ENCODE results near the gene KPNB1.

KPNB1 gene

GRCh38 chr17:47714773-47715396, 65.2 kb downstream of the KPNB1 start:
- DNase-seq: no peak

GRCh38 chr17:47715669-47716325, 66.1 kb downstream of the KPNB1 start:
- no peak for DNase-seq

- DNase-seq: no peak
These were observed 66.7 kb downstream of the KPNB1 start for GRCh38 chr17:47716375-47716774.

GRCh38 chr17:47717261-47717697, 67.6 kb downstream of the KPNB1 start:
- DNase-seq: peak; percentile 11

- no peak for DNase-seq
These were observed 68.4 kb downstream of the KPNB1 start for GRCh38 chr17:47717979-47718621.

DNA sequence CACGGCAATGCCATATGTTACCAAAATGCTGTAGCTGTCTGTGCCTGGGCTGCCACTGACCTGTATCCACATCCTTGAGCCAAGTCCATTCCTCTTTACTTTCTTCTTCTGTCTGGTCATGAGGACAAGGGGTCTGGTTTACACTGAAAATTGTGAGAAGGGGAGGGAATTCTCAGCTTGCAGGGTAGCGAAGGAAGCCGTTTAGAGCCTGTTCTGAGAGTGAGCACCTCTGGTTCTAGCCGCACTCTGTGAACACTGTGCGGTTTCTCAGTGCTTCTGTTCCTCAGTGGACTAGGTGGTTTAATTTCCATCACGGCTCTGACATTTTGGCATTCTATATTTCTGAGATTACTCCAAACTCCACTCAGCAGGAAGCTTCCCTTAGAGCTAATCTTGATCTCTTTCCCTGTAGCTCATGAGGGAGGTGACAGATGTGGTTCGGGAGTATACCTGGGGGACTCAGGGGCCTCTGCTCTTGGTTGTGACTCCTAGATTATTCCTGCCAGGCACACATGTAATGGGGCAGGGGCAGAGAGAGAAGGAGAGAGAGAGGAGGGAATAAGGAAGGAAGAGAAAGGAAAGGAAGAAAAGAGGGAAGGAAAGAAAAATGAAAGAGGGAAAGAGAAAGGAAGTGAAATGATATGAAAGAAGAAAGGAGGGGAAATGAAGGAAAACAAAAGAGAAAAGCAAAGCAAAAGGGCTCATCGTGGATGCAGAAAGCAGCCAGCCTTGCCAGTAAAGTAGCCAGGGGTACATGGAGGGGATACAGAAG, 69.1 kb downstream of the KPNB1 start:
- DNase-seq: no peak

GRCh38 chr17:47719411-47720152, 69.9 kb downstream of the KPNB1 start:
- DNase-seq: peak; percentile 26

- DNase-seq: no peak
These were observed 70.5 kb downstream of the KPNB1 start for GRCh38 chr17:47720196-47720595.

DNA sequence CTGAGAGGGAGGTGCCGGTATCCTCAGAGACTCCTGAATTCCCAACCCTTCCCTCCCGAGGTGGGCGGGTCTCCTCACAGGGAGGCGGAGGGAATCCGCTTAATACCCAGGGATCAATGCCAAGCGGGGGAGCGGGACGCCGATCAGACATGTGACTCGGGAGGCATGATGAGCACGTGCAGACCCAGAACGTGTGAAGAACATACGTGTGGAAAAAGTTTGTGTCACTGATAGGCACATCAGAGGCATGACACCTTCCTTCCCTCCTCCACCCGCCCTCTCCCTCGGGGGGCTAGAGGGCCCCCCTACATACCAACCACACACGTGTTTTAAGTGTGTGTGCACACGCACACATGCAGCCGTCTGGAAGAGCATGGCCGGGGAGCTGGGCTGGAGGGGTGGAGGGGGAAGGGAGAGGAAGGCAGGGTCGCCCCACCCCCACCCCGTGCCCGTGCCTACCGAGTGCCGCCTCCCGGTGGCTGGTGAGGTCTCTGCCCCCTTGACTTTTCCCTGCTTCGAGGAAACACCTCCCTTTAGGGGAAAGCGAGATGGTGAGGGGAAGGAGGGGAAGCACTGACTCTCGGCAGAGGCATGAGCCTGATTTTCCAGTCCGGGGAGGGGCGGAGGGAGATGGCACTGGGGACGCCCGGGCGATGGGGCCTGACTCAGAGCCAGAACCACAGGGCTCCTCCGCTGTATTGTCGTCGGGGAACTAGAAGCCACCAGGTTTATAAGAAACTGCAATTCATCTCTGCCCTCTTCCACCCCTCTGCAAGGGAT, 71.2 kb downstream of the KPNB1 start:
- peak; percentile 11 for DNase-seq

DNA sequence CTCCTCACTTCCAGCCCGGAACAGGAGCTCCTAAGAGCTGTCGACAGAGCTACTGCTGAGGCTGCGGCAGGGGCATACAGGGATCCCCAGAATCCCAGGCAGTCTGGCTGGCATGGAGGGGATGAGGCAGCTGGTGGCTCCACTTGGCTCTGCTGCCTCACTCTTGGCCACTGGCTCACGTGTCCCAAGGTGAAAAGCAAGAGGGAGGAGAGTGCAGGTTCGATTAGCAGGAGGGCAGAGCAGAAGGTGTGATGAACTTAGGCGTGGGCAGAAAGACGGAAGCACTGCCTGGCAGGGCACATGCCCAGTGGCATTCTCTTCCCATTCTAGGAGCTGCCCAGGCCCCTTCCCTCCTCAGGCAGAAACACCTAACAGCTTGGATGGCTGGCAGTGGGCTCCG, 72.0 kb downstream of the KPNB1 start:
- no peak for DNase-seq

DNA sequence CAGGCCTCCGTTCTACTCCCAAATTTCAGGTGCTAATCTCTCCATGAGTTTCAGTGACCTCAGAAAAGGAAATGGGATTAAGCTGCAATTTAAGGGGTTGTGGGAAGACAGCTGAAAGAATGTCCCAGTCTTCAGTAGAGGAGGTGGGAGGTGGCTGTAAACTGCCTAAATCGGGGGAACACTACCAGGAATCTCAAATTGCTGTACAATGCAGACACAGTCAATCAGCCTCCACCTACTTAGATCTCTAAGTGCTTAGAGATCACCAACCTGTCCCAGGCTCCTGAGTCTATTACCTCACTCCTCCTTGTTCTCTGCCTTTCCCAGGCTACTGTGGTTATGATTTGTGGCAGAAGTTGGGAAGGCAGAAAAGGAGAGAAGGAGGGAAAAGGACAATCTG, 75.0 kb downstream of the KPNB1 start:
- no peak for DNase-seq

GRCh38 chr17:47725446-47726111, 75.9 kb downstream of the KPNB1 start:
- DNase-seq: no peak

DNA sequence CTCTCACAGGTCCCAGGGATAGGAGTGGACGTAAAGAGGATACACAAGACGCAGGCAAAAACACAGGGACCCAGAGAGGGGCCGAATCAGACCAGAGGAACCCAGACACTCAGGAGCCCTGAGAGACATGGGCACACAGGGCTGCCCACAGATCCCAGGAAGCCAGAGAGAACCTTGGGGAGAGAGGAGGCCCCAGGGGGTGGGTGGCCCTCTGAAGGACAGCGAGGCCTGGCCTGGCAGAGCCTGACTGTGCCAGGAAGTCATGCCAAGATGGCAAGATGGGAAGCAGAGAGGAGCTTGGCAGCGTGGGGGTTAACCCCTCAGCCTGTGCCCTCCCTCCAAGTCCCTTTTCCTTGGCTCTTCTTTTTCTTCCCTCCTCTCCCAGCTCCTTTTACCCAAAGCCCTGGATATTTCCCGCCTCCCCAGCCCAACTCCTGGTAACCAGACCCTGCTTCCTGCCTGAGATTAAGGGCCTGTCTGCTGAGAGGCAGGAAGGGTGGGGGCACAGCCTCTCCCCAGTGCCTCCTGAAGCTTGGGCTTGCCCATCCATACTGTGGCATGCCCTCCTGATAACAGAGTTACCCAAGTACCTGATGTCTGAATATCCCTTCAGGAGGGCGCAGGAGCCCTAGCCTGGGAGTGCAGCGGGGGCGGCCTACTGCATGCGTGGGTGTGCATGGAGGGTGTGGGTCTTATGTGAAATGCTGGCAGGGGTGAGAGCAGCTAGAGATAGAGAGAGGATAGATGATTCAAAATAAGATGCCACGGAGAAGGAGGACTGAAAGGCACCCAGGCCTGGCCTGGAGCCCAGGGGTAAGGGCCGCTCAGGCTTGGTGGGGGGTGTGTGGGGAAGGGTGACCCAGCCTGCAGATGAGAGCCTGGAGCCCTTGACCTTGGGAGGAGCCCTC, 77.3 kb downstream of the KPNB1 start:
- DNase-seq: no peak

DNA sequence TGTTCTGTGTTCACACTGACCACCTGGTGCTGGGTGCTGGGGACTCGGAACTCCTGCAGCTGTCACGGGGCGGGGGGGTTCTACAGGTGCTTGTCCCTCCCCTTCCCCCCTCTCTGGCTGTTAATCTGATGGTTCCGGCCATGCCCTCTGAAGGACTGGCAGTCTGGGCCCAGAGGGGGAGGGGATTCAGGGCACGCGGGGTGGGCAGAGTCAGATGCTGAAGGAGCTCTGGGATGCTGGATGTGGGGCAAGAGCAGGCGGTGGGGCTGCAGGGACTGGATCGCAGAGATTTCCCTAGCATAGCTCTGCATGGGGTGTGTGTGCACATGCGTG, 78.0 kb downstream of the KPNB1 start:
- DNase-seq: no peak

DNA sequence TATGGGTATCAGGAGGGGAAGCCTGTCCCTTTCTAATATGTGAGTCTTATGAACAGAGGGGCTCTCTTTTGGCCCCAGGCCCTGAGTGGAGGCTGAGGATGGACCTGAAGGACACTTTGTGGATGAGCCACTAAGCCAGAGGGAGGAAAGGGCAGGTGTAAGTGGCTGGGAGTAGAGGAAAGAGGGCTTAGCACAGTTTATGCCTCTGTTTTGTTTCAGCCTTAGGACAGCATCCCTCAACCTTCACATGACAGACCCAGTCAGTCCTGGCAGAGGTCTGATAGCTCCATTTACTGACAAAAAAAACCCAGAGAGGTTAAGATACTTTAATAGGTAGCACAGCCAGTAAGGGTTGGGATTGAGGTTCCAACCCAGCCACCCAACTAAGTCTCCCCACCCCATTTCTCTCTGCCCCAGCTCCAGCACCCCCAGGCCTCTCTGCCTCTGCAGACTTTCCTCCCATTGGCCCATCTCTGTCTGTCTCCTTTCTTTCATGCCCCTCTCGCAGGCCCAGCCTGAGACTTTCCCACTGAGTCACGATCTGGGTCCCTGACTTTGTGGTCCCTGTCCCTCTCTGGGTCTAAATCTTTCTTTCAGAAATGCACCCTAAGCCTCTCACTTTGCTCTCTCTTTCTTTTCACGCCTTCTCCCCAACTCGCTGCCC, 78.6 kb downstream of the KPNB1 start:
- DNase-seq: no peak

DNA sequence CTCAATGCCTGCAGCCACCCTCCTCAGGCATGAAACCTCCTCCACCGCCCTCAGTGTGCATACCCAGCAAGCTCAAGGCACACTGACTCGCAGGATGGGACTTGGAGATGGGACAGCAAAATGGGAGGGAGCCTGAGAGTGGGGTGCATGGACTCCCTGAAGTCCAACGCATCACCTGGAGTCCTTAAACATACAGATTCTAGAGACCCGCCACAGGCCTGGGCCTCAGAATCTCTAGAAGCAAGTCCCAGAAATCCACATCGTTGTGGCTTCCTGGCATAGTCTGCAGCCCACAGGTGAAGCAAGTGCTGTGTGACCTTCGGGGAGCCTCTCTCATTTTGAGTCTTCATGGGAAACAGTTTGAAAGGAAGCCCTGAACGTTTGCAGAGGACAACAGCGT, 79.8 kb downstream of the KPNB1 start:
- no peak for DNase-seq

- DNase-seq: no peak
These were observed 81.0 kb downstream of the KPNB1 start for GRCh38 chr17:47730681-47731080.

GRCh38 chr17:47731396-47731795, 81.7 kb downstream of the KPNB1 start:
- DNase-seq: no peak

- no peak for DNase-seq
These were observed 82.8 kb downstream of the KPNB1 start for GRCh38 chr17:47732399-47733046.

Data from hematopoietic multipotent progenitor cell treated with erythropoietin and hydrocortisone succinate and interleukin-3 and kit ligand, for 8 days (in vitro differentiated cells).